HUES48 (cell line): Measurements from ENCODE around the gene TBX2.
A peak's percentile ranks its signal among the peaks of the same experiment; 100 is the strongest.

Source experiments
- H3K27ac ChIP-seq: one replicate; pipeline ENCODE4 v1.7.0; 2013; ENCODE audit warnings: low read depth, low read length, inconsistent platforms
- H3K27me3 ChIP-seq: 2 replicates; pipeline ENCODE4 v1.6.1; 2013; ENCODE audit warnings: mild to moderate bottlenecking, low read length; ENCODE audit not compliant: control insufficient read depth, insufficient read depth
- H3K36me3 ChIP-seq: 2 replicates; pipeline ENCODE4 v1.6.1; 2013; ENCODE audit warnings: low read length; ENCODE audit not compliant: control insufficient read depth, insufficient read depth
- H3K4me1 ChIP-seq: 2 replicates; pipeline ENCODE4 v1.6.1; 2013; ENCODE audit warnings: mild to moderate bottlenecking, low read length; ENCODE audit not compliant: control insufficient read depth, insufficient read depth
- H3K4me3 ChIP-seq: 2 replicates; pipeline ENCODE4 v1.5.1; 2013; ENCODE audit warnings: mild to moderate bottlenecking, low read depth, low read length
- H3K9ac ChIP-seq: 2 replicates; pipeline ENCODE4 v1.6.1; 2013; ENCODE audit warnings: mild to moderate bottlenecking, low read depth, low read length, moderate library complexity
- H3K9me3 ChIP-seq: 2 replicates; pipeline ENCODE4 v1.6.1; 2013; ENCODE audit warnings: low read length; ENCODE audit not compliant: control insufficient read depth, insufficient read depth

The TBX2 gene

DNA sequence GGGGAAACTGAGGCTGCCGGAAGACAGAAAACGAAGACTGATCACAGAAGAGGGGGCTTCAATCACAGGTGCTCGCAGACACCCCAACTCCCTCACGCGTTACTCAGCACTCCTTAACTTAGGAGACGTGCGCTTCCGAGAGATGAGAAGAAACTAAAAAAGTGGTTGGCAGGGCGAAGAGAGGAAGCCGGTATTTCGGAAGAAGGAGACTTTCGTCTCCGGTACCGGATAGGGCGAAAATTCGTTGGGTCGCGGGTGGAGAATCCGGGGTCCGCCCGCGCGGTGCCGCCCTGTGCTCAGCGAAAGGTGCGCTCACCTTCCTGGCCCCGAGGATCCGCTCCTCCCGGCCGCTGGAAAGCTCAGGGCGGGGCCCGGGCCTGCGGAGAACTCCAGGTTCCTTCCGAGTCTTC lies 917 bp upstream of the TBX2 start:
- peaks cover 11% of the 10 kb centered on the region; the same call in 1 of the 2 replicates for H3K4me1 ChIP-seq
- H3K9ac ChIP-seq = no peak overlapping the region

DNA sequence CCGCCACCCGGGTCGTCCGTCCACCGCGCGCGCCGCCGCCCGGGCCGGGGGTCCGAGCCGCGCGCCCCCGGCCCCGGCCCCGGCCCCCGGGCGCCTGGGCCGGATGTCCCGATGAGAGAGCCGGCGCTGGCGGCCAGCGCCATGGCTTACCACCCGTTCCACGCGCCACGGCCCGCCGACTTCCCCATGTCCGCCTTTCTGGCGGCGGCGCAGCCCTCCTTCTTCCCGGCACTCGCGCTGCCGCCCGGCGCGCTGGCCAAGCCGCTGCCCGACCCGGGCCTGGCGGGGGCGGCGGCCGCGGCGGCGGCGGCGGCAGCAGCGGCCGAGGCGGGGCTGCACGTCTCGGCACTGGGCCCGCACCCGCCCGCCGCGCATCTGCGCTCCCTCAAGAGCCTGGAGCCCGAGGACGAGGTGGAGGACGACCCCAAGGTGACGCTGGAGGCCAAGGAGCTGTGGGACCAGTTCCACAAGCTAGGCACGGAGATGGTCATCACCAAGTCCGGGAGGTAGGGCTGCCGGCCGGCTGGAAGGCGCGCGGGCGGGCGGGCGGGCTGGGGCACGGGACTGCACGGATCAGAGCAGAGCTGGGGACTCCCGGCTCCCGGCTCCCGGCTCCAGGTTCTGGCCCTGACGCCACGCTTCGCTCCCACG lies 548 bp downstream of the TBX2 start:
- Histone ChIP-seq H3K9me3 (no peaks in the 10 kb centered on the region), H3K4me1 (peaks cover 11% of the 10 kb centered on the region; the same call in 1 of the 2 replicates), H3K4me3 (no peak overlapping the region), H3K27me3 (peaks cover 100% of the 10 kb centered on the region), H3K27ac (no peak overlapping the region), H3K9ac (no peak overlapping the region), H3K36me3 (no peaks in the 10 kb centered on the region)

More for the DNA sequence above, 917 bp upstream of the TBX2 start:
- Histone ChIP-seq H3K27me3 (peaks cover 100% of the 10 kb centered on the region), H3K9me3 (no peaks in the 10 kb centered on the region), H3K4me3 (peak overlapping the region; percentile 48; the same call in 1 of the 2 replicates), H3K36me3 (no peaks in the 10 kb centered on the region), H3K27ac (no peak overlapping the region)

DNA sequence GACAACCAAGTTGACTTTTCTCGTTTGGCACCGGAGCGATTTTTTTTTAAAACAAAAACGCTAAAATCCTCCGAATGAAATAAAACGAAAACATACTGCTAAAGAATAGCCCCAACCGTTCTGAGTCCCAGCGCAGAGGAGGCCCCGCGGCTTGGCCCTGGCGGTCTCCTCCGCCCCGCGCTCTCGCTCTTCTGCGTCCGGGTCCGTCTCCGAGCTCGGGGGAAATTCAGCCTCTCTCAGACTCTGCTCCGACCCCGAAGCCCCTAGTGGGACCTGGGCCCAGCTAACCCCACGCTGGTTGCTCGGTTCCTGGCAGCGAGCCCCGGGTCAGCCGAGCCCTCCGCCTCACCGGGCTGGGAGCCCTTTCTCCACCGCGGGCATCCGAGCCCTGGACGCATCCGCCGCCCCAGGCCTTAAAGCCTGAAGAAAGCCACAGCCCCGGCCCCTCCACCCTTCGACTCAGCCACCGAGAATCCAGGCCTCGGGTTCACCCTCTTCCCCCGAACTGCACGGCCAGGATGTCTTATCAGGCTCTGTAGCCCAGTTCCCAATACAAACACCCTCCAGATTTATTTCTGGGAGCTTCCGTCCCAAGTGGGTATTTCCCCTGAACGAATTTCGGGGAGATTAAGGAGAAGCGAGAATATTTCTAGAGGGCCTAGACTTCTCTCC lies 1.2 kb downstream of the TBX2 start:
- no peak overlapping the region for H3K4me3 ChIP-seq
- H3K4me1 ChIP-seq = peaks cover 11% of the 10 kb centered on the region; the same call in 1 of the 2 replicates
- no peak overlapping the region for H3K27ac ChIP-seq
- no peaks in the 10 kb centered on the region for H3K36me3 ChIP-seq
- no peak overlapping the region for H3K9ac ChIP-seq
- no peaks in the 10 kb centered on the region for H3K9me3 ChIP-seq
- peaks cover 100% of the 10 kb centered on the region for H3K27me3 ChIP-seq

DNA sequence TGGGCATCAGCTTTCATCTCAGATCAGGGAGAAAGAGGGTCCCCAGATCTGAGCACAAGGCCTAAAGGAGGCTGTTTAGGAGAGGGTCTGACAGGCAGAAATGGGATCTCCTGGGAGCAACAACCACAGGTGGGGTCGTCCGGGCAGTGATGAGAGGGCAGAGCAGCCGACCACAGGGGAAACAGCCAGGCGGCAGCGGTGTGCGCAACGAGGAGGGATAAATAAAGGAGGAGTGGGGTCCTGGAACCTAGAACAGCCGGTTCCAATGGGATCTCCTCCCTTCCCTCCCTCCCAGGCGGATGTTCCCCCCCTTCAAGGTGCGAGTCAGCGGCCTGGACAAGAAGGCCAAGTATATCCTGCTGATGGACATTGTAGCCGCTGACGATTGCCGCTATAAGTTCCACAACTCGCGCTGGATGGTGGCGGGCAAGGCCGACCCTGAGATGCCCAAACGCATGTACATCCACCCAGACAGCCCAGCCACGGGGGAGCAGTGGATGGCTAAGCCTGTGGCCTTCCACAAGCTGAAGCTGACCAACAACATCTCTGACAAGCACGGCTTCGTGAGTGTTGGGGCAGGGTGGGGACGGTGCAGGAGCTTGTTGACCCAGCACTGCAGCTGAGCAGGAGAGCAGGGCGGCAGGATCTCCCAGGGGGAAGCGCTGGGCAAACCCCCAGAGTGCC lies 1.9 kb downstream of the TBX2 start:
- no peak overlapping the region; the same call in 1 of the 2 replicates for H3K4me3 ChIP-seq
- no peak overlapping the region for H3K9ac ChIP-seq
- H3K27me3 ChIP-seq = peaks cover 100% of the 10 kb centered on the region
- peaks cover 11% of the 10 kb centered on the region; the same call in 1 of the 2 replicates for H3K4me1 ChIP-seq
- no peaks in the 10 kb centered on the region for H3K9me3 ChIP-seq
- H3K27ac ChIP-seq = no peak overlapping the region
- no peaks in the 10 kb centered on the region for H3K36me3 ChIP-seq

DNA sequence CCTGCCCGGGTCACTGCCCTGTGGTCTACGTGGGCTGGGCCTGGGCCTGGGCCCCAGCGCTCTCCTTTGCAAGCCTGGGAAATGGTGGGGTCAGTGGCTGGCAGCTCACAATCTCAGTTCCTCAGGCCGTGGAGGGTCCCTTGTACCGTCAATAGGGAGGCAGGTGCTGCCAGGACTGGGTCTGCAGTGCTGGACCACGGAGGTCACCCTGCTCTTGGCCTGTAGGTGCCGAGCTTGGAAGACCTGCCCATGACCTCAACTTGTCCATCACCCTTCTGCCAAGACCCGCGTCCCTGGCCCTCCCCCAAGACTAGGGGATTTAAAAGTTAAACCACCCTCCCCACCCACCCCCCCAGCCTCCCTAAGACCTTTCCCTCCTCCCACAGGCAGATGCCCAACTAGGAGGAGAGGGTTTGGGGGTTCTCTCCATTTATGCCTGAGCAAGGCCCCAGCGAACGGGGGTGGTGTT lies 2.5 kb downstream of the TBX2 start:
- H3K9me3 ChIP-seq = no peaks in the 10 kb centered on the region
- no peak overlapping the region for H3K9ac ChIP-seq
- peaks cover 100% of the 10 kb centered on the region for H3K27me3 ChIP-seq
- H3K27ac ChIP-seq = no peak overlapping the region
- no peak overlapping the region; the same call in 1 of the 2 replicates for H3K4me3 ChIP-seq
- no peaks in the 10 kb centered on the region for H3K36me3 ChIP-seq
- peaks cover 11% of the 10 kb centered on the region; the same call in 1 of the 2 replicates for H3K4me1 ChIP-seq

DNA sequence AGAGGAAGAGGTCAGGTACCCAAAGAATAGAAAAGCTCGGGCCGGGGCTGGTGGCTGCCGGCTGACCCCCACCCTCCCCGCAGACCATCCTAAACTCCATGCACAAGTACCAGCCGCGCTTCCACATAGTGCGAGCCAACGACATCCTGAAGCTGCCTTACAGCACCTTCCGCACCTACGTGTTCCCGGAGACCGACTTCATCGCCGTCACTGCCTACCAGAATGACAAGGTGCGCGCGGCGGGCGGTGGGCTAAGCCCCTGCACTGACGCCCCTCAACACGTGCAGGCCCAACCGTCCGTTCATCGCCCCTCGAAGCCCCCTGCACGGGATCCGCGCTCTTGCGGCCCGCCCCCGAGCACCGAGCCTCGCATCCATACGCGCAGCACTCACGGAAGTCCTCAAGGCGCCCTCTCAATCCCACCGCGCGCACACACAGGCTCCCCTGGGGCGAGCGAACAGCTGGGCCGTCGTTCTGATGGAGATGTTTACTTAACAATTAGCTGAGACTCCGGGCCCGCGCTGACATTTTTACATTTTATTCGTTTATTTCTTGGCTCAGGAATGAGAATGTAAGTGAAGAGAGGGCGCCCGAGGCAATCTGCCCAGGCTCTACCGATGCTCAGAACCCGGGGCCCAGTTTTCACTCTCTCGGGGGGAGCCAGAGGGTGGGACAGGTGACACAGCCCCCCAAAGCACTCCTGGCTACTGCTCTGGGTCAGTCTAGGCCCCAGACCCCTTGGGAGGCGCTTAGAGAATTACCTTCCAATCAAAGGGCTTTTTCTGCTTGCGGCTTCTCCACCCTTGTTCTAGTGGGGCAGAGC lies 3.5 kb downstream of the TBX2 start:
- H3K27me3 ChIP-seq = peaks cover 100% of the 10 kb centered on the region
- H3K9me3 ChIP-seq = no peaks in the 10 kb centered on the region
- H3K4me1 ChIP-seq = peaks cover 3% of the 10 kb centered on the region; the same call in 1 of the 2 replicates
- H3K9ac ChIP-seq = no peak overlapping the region
- H3K36me3 ChIP-seq = no peaks in the 10 kb centered on the region
- H3K27ac ChIP-seq = no peak overlapping the region
- no peak overlapping the region for H3K4me3 ChIP-seq

DNA sequence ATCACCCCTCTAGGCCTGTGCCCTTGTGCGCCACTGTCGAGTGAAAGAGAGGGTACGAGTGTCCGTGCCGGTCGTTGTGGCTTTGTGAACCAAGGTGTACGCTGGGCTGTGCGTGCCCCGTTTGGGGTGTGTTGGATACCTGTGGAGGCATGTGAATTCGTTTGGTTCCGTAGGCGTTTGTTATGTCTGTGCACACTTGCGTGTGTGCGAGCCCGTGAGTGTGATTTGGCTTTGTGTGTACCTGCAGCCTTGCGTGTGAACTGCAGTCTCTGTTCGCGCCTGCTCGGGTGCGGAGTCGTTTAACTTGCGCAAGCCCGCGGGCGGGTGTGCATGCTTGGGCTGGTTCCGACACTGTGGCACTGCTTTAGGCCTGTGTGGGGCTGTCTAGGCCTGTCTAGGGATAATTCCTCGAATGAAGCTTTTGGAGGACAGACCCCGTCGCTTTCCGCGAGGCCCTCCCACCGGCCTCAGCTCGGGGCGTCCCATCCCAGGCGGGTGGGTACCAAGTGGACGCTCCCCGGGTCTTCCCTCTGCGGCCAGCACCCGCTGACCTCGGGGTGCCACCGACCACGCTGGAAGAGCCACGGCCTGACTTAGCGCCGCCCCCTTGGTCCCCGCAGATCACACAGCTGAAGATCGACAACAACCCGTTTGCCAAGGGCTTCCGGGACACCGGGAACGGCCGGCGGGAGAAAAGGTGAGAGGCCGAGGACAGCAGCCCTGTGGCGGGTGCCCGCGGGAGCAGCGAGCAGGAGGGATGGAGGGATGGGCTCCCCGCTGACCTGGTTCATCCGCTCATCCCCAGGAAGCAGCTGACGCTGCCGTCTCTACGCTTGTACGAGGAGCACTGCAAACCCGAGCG lies 4.4 kb downstream of the TBX2 start:
- H3K4me3 ChIP-seq = peak overlapping the region; percentile 11; the same call in 1 of the 2 replicates
- no peak overlapping the region for H3K9ac ChIP-seq
- H3K36me3 ChIP-seq = no peaks in the 10 kb centered on the region
- H3K4me1 ChIP-seq = peaks cover 3% of the 10 kb centered on the region; the same call in 1 of the 2 replicates
- H3K27ac ChIP-seq = no peak overlapping the region
- no peaks in the 10 kb centered on the region for H3K9me3 ChIP-seq
- peaks cover 100% of the 10 kb centered on the region for H3K27me3 ChIP-seq

DNA sequence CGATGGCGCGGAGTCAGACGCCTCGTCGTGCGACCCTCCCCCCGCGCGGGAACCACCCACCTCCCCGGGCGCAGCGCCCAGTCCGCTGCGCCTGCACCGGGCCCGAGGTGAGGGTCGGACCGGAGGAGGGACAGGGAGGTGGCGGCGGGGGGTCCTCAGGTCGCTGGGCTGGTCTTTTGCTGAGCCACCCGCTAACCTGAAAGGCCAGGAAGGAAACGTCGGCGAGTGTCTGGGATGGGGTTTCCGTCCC lies 4.9 kb downstream of the TBX2 start:
- Histone ChIP-seq H3K4me3 (peak overlapping the region; percentile 11; the same call in 1 of the 2 replicates), H3K4me1 (peaks cover 3% of the 10 kb centered on the region; the same call in 1 of the 2 replicates), H3K9ac (no peak overlapping the region), H3K27ac (no peak overlapping the region), H3K9me3 (no peaks in the 10 kb centered on the region), H3K27me3 (peaks cover 100% of the 10 kb centered on the region), H3K36me3 (no peaks in the 10 kb centered on the region)

DNA sequence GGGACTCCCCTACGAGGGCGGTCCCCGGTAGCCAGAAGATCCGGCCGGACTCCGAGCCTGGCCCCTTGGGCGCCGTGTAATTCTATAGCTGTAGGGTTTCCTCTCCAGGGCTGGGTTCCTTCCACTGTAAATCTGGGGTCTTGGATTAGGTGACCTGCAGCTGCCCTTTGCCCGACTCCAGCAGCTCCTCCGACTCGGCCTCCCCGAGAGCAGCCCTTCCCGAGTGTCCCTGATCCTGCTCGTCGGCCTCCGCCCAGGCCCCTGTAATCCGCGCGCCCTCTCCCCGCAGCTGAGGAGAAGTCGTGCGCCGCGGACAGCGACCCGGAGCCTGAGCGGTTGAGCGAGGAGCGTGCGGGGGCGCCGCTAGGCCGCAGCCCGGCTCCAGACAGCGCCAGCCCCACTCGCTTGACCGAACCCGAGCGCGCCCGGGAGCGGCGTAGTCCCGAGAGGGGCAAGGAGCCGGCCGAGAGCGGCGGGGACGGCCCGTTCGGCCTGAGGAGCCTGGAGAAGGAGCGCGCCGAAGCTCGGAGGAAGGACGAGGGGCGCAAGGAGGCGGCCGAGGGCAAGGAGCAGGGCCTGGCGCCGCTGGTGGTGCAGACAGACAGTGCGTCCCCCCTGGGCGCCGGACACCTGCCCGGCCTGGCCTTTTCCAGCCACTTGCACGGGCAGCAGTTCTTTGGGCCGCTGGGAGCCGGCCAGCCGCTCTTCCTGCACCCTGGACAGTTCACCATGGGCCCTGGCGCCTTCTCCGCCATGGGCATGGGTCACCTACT lies 5.5 kb downstream of the TBX2 start:
- H3K9me3 ChIP-seq = no peaks in the 10 kb centered on the region
- no peak overlapping the region for H3K9ac ChIP-seq
- H3K4me1 ChIP-seq = peaks cover 3% of the 10 kb centered on the region; the same call in 1 of the 2 replicates
- no peak overlapping the region for H3K27ac ChIP-seq
- H3K27me3 ChIP-seq = peaks cover 100% of the 10 kb centered on the region
- H3K4me3 ChIP-seq = peak overlapping the region; percentile 39; the same call in 1 of the 2 replicates
- no peaks in the 10 kb centered on the region for H3K36me3 ChIP-seq
